ENCODE results near the gene TSPEAR. TPM values are rescaled to one million over a fixed set of nuclear protein-coding genes. Genes with fewer than 3 reads are reported as not detected.

Gene TSPEAR
- total and polyA plus RNA-seq, 2 donors from 2014 or later = 0.09 to 0.22 TPM

- no peak for FAIRE-seq
- peak in 1 of 5 donors; percentile 15 for DNase-seq
- Histone ChIP-seq H3K27me3 (ENCODE audit: control insufficient read depth, insufficient read depth, low read length) (no peaks in the 10 kb centered on the region), H3K36me3 (ENCODE audit: control insufficient read depth in 2 of 3, insufficient read depth in 3 of 3, low read length in 3 of 3) (no peaks in the 10 kb centered on the region), H3K4me1 (ENCODE audit: control insufficient read depth in 2 of 3, insufficient read depth in 2 of 3, low read depth in 1 of 3, low read length in 3 of 3) (no peaks in the 10 kb centered on the region), H3K27ac (ENCODE audit: low read depth in 2 of 2, low read length in 2 of 2) (no peak overlapping the region), H3K9me3 (ENCODE audit: control insufficient read depth in 2 of 3, insufficient read depth in 1 of 3, low read length in 3 of 3) (peaks cover 0 to 36% (median 7%) of the 10 kb centered on the region in 3 donors), H3K9ac (ENCODE audit: low read length in 3 of 3) (no peak overlapping the region), H3K4me3 (ENCODE audit: low read length in 3 of 3) (no peak overlapping the region)
- no peak for TF ChIP-seq CTCF (IDR thresholded peaks at IDR 0.05; ENCODE audit: borderline replicate concordance, extremely low read depth, insufficient read depth)
- intact Hi-C loops (cut with DNase I) = no loop called here
These were observed 26.5 kb upstream of the TSPEAR start for GRCh38 chr21:44737706-44738354.

GRCh38 chr21:44736291-44737004 lies 25.1 kb upstream of the TSPEAR start:
- no peak for TF ChIP-seq CTCF (IDR thresholded peaks at IDR 0.05; ENCODE audit: borderline replicate concordance, extremely low read depth, insufficient read depth)
- peak in 1 of 5 donors; percentile 24 for DNase-seq
- H3K27ac ChIP-seq (ENCODE audit: low read depth in 2 of 2, low read length in 2 of 2) = no peak overlapping the region
- H3K4me1 ChIP-seq (ENCODE audit: control insufficient read depth in 2 of 3, insufficient read depth in 2 of 3, low read depth in 1 of 3, low read length in 3 of 3) = no peaks in the 10 kb centered on the region
- no peaks in the 10 kb centered on the region for H3K27me3 ChIP-seq (ENCODE audit: control insufficient read depth, insufficient read depth, low read length)
- no peak overlapping the region for H3K9ac ChIP-seq (ENCODE audit: low read length in 3 of 3)
- no peak overlapping the region for H3K4me3 ChIP-seq (ENCODE audit: low read length in 3 of 3)
- H3K36me3 ChIP-seq (ENCODE audit: control insufficient read depth in 2 of 3, insufficient read depth in 3 of 3, low read length in 3 of 3) = no peaks in the 10 kb centered on the region
- H3K9me3 ChIP-seq (ENCODE audit: control insufficient read depth in 2 of 3, insufficient read depth in 1 of 3, low read length in 3 of 3) = peaks cover 0 to 36% (median 7%) of the 10 kb centered on the region in 3 donors
- intact Hi-C loops (cut with DNase I) = no loop called here
- no peak for FAIRE-seq

- Histone ChIP-seq H3K9ac (ENCODE audit: low read length in 3 of 3) (no peak overlapping the region), H3K27me3 (ENCODE audit: control insufficient read depth, insufficient read depth, low read length) (no peaks in the 10 kb centered on the region), H3K4me1 (ENCODE audit: control insufficient read depth in 2 of 3, insufficient read depth in 2 of 3, low read depth in 1 of 3, low read length in 3 of 3) (no peaks in the 10 kb centered on the region), H3K9me3 (ENCODE audit: control insufficient read depth in 2 of 3, insufficient read depth in 1 of 3, low read length in 3 of 3) (peaks cover 0 to 36% (median 7%) of the 10 kb centered on the region in 3 donors), H3K4me3 (ENCODE audit: low read length in 3 of 3) (no peak overlapping the region), H3K36me3 (ENCODE audit: control insufficient read depth in 2 of 3, insufficient read depth in 3 of 3, low read length in 3 of 3) (no peaks in the 10 kb centered on the region), H3K27ac (ENCODE audit: low read depth in 2 of 2, low read length in 2 of 2) (no peak overlapping the region)
- intact Hi-C loops (cut with DNase I) = no loop called here
- no peak for FAIRE-seq
- no peak for TF ChIP-seq CTCF (IDR thresholded peaks at IDR 0.05; ENCODE audit: borderline replicate concordance, extremely low read depth, insufficient read depth)
- DNase-seq = peak in 1 of 5 donors; percentile 10
These were observed 24.4 kb upstream of the TSPEAR start for GRCh38 chr21:44735821-44736220.

Measured in kidney (tissue), 14 donors.